ENCODE measurements around the gene C11orf98.
"Not testable (repeated sequence)": the region's sequence is repeated elsewhere in the genome, so short reads cannot be mapped to it uniquely, and the experiment has no call there.

Gene C11orf98

GRCh38 chr11:62648967-62649364 lies 16.0 kb downstream of the C11orf98 start:
- no peak for DNase-seq

GRCh38 chr11:62648185-62648966 lies 16.6 kb downstream of the C11orf98 start:
- no peak for DNase-seq

- DNase-seq = no peak
These were observed 17.4 kb downstream of the C11orf98 start for GRCh38 chr11:62647609-62648005.

GRCh38 chr11:62646825-62647608 lies 18.0 kb downstream of the C11orf98 start:
- DNase-seq = no peak

GRCh38 chr11:62645946-62646824 lies 18.8 kb downstream of the C11orf98 start, which contains the start of gene GANAB:
Gene GANAB (minus strand): TSS chr11:62646613. CDS start chr11:62646599, 14 bp downstream.
- DNase-seq = peak; percentile 98 to 99

- no peak for DNase-seq
These were observed 19.4 kb downstream of the C11orf98 start for GRCh38 chr11:62645671-62645945.

GRCh38 chr11:62644220-62644619 lies 20.8 kb downstream of the C11orf98 start:
- no peak for DNase-seq

- no peak for DNase-seq
These were observed 32.5 kb downstream of the C11orf98 start for GRCh38 chr11:62632492-62632891.

GRCh38 chr11:62627713-62628112 lies 37.3 kb downstream of the C11orf98 start:
- DNase-seq = no peak

- DNase-seq = no peak
These were observed 42.4 kb downstream of the C11orf98 start for GRCh38 chr11:62622476-62623089.

- peak; percentile 96 to 97 for DNase-seq
These were observed 43.2 kb downstream of the C11orf98 start, which contains the start of gene B3GAT3 for GRCh38 chr11:62621567-62622470. Gene B3GAT3 (minus strand): TSS chr11:62621986. CDS start chr11:62621947, 39 bp downstream.

GRCh38 chr11:62621027-62621566 lies 43.9 kb downstream of the C11orf98 start:
- no peak for DNase-seq

- not testable (repeated sequence) for DNase-seq
These were observed 48.1 kb downstream of the C11orf98 start for GRCh38 chr11:62616957-62617356.

- DNase-seq = no peak
These were observed 49.5 kb downstream of the C11orf98 start for GRCh38 chr11:62615521-62615920.

GRCh38 chr11:62614275-62614674 lies 50.7 kb downstream of the C11orf98 start:
- DNase-seq = no peak

GRCh38 chr11:62613291-62613778 lies 51.7 kb downstream of the C11orf98 start:
- no peak for DNase-seq
